ENCODE measurements around the gene SEPHS2. TPM values are rescaled to one million over a fixed set of nuclear protein-coding genes. Genes with fewer than 3 reads are reported as not detected.

The SEPHS2 gene
- total and polyA plus RNA-seq, 7 donors = 25.0 to 213 (median 32.3) TPM

DNA sequence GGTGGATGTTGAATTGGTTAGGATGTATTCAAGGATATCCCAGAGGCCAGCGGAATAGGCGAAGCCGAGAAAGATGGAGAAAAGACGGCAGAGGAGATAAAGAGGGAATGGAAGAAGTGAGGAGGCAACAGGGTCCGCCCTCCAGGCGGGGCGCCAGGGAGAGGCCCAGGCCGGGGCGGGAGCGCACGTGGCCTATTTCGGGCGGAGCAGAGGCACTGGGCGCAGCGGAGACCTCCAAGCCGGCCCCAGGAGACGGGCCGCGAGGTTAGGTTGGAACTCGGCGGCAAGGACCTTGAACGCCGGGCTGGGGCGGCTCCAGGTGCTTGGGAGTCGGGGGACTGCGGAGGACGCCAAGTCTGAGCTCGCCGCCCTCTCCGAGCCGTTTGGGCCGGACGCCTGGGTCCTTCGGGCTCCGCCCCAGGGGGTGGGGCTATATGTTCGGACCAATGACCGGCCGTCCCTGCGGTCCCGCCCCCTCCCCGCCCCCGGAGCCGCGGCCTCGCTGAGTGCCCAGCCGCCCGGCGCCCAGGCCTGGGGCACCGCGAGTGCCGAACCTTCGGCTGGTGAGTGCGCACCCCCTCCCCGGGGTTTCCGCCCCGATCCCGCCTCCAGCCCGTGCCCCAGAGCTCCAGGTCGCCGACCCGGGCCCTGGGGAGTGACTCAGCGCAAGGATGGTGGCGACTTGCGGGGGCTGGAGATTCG is 38.4 kb downstream of the SEPHS2 start, which contains the start of gene ZNF771:
Gene ZNF771 (plus strand): TSS at position 505 of the 702 bp plus-strand sequence. CDS start 448 bp downstream, outside the sequence.
- TF ChIP-seq POLR2AphosphoS5 (IDR thresholded peaks at IDR 0.05) (peak; percentile 29 to 87 (median 72)), POLR2A (IDR thresholded peaks at IDR 0.05) (peak; percentile 40 to 63), EP300 (IDR thresholded peaks at IDR 0.05) (no peak)
- TF ChIP-seq, protein P1, sequence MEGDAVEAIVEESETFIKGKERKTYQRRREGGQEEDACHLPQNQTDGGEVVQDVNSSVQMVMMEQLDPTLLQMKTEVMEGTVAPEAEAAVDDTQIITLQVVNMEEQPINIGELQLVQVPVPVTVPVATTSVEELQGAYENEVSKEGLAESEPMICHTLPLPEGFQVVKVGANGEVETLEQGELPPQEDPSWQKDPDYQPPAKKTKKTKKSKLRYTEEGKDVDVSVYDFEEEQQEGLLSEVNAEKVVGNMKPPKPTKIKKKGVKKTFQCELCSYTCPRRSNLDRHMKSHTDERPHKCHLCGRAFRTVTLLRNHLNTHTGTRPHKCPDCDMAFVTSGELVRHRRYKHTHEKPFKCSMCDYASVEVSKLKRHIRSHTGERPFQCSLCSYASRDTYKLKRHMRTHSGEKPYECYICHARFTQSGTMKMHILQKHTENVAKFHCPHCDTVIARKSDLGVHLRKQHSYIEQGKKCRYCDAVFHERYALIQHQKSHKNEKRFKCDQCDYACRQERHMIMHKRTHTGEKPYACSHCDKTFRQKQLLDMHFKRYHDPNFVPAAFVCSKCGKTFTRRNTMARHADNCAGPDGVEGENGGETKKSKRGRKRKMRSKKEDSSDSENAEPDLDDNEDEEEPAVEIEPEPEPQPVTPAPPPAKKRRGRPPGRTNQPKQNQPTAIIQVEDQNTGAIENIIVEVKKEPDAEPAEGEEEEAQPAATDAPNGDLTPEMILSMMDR (IDR thresholded peaks at IDR 0.05) = no peak
- H3K4me1 ChIP-seq = peaks cover 0 to 29% (median 26%) of the 10 kb centered on the region in 4 donors
- H3K27me3 ChIP-seq = no peaks in the 10 kb centered on the region
- peaks cover 0 to 11% (median 0%) of the 10 kb centered on the region in 4 donors for H3K36me3 ChIP-seq
- peak; percentile 96 for DNase-seq
- no peaks in the 10 kb centered on the region for H3K9me3 ChIP-seq
- WGBS, 2 donors = 0 to 1% methylated on average over 65 of the region's 65 CpGs
- H3K4me3 ChIP-seq = peak within 1 kb of the TSS; percentile 57 to 88 (median 65)
- intact Hi-C loops (cut with DNase I) = loop anchor here (2.0 to 5.0 kb wide), 4 partner anchors 35 to 315 kb away; partner anchors contain the start of genes MYL11, TBC1D10B and TBX6
- peak within 1 kb of the TSS; percentile 81 to 97 (median 90) for H3K27ac ChIP-seq

DNA sequence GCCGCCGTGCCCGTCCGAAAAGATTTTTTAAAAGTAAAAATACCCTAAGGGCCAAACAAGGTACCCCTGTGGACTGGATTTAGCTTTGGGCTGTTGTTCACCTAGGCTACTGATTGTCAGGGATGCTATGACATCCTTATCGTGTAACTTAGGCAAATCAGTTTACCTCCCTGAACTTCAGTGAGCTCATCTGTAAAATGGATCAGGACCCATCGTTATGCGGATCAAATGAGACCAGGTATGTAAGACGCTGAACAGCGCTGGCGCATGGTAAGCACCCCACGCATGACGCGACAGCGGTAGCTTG is 38.9 kb downstream of the SEPHS2 start:
- H3K9me3 ChIP-seq = no peaks in the 10 kb centered on the region
- TF ChIP-seq POLR2A (IDR thresholded peaks at IDR 0.05) = no peak
- TF ChIP-seq, protein P1 (IDR thresholded peaks at IDR 0.05) = no peak
- TF ChIP-seq POLR2AphosphoS5 (IDR thresholded peaks at IDR 0.05) = no peak
- TF ChIP-seq EP300 (IDR thresholded peaks at IDR 0.05) = no peak
- no peak for DNase-seq
- H3K36me3 ChIP-seq = peaks cover 0 to 6% (median 0%) of the 10 kb centered on the region in 4 donors
- intact Hi-C loops (cut with DNase I) = loop anchor here (2.0 to 5.0 kb wide), 4 partner anchors 34 to 314 kb away; partner anchors contain the start of genes MYL11, TBC1D10B and TBX6
- 16 to 19% methylated on average over 14 of the region's 14 CpGs for WGBS, 2 donors
- H3K4me3 ChIP-seq = peak overlapping the region; percentile 57 to 88 (median 65)
- H3K4me1 ChIP-seq = peaks cover 0 to 29% (median 26%) of the 10 kb centered on the region in 4 donors
- peak overlapping the region; percentile 81 to 97 (median 90) for H3K27ac ChIP-seq
- no peaks in the 10 kb centered on the region for H3K27me3 ChIP-seq

DNA sequence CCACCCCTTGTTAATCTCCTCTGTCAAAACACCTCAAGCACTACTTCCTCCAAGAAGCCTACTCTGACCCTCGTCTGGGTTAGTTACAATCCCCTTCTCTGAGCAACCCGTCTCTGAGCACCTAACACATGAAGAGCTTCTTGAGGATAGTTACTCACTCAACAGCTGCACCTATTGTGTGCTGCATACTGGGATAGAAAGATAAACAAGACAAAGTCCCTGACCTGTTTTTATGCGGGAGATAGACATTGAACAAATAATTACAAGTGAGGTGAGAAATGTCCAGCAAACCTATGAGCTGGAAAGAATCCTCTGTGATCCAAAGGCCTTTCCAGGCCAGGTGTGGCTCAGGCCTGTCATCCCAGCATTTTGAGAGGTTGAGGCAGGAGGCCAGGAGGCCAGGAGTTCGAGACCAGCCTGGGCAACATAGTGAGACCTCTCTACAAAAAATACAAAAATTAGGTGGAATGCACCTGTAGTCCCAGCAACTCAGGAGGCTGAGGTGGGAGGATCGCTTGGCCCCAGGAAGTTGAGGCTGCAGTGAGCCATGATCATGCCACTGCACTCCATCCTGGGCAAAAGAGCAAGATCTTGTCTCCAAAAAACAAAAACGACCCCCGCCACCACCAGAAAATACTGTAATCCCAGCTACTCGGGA is 43.8 kb downstream of the SEPHS2 start:
- Histone ChIP-seq H3K27ac (peak overlapping the region in 3 of 4 donors; percentile 89 to 96 (median 94)), H3K27me3 (no peaks in the 10 kb centered on the region), H3K4me1 (peaks cover 0 to 35% (median 30%) of the 10 kb centered on the region in 4 donors), H3K4me3 (no peak overlapping the region), H3K9me3 (no peaks in the 10 kb centered on the region), H3K36me3 (peaks cover 10 to 19% (median 12%) of the 10 kb centered on the region in 4 donors)
- TF ChIP-seq EP300 (IDR thresholded peaks at IDR 0.05) = no peak
- no peak for TF ChIP-seq POLR2AphosphoS5 (IDR thresholded peaks at IDR 0.05)
- no peak for TF ChIP-seq POLR2A (IDR thresholded peaks at IDR 0.05)
- TF ChIP-seq, protein P1 (IDR thresholded peaks at IDR 0.05) = no peak
- intact Hi-C loops (cut with DNase I) = no loop called here
- no peak for DNase-seq
- 58 to 80% methylated on average over 8 of the region's 8 CpGs for WGBS, 2 donors

DNA sequence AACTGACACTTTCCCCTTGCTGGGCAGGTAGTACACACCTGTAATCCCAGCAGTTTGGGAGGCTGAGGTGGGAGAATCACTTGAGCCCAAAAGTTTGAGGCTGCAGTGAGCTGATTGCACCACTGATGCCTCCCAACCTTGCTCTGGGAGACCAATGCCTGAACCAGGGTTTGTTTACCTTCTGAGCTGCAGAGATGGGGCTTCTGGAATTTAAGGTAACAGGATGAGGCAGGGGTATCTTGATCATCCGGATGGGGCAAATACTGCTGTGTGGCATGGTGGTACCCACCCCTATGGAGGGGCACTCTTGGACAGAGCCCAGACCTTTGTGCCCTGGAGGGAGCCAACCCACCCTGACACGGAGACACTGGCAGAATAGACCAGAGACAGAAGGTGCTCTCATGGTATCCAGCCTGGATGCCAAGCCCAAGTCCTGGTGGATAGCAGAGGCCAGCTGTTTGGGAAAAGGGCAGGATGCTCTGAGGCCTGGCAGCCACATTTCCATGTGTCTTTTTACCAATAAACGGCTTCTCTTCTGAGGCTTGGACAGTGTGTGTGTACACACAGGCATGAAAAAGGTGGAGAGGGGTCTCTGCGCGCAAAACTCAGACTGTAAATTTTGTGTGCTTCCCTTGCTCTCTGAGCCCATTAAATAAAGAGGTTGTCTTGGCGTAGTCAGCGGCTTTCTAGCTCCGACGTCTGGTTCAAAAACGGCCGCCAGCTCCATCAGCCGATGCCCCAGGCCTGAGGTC is 46.1 kb downstream of the SEPHS2 start:
- intact Hi-C loops (cut with DNase I) = no loop called here
- no peaks in the 10 kb centered on the region for H3K9me3 ChIP-seq
- TF ChIP-seq, protein P1 (IDR thresholded peaks at IDR 0.05) = no peak
- no peak for TF ChIP-seq POLR2AphosphoS5 (IDR thresholded peaks at IDR 0.05)
- H3K4me3 ChIP-seq = peak overlapping the region; percentile 34 to 61 (median 60)
- peaks cover 0 to 44% (median 39%) of the 10 kb centered on the region in 4 donors for H3K4me1 ChIP-seq
- H3K36me3 ChIP-seq = peaks cover 10 to 19% (median 12%) of the 10 kb centered on the region in 4 donors
- DNase-seq = no peak
- peak overlapping the region; percentile 83 to 96 (median 92) for H3K27ac ChIP-seq
- no peaks in the 10 kb centered on the region for H3K27me3 ChIP-seq
- 20 to 23% methylated on average over 12 of the region's 12 CpGs for WGBS, 2 donors
